ENCODE data around the gene ELOVL5.
A peak's percentile ranks its signal among the peaks of the same experiment; 100 is the strongest.
"Not testable (repeated sequence)": the region's sequence is repeated elsewhere in the genome, so short reads cannot be mapped to it uniquely, and the experiment has no call there.

Gene ELOVL5

DNA sequence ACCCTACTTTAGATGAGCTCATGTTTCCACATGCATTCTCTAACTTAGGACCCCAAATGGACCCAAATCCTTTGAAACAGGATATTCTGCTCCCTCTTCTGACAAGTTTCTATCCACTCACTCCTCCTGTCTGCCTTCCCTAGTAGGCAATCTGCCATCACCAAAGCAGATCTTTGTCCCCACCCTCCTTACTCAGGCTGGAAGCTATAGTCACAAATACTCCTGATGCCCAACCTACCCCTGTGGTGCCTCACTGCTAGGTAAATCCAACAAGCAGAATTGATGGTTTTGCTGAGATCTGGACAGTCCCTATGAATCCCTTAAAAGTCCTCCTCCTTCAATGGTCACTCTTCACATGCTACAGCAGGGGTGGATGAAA, 21.7 kb downstream of the ELOVL5 start:
- no peak for DNase-seq

GRCh38 chr6:53326372-53327016, 22.3 kb downstream of the ELOVL5 start:
- no peak for DNase-seq

- no peak for DNase-seq
Observed at GRCh38 chr6:53325785-53326184, 23.0 kb downstream of the ELOVL5 start.

GRCh38 chr6:53322188-53323029, 26.3 kb downstream of the ELOVL5 start:
- DNase-seq: no peak

- DNase-seq: peak in 1 of 2 experiments; percentile 27
Observed at GRCh38 chr6:53321701-53322100, 27.0 kb downstream of the ELOVL5 start.

GRCh38 chr6:53320964-53321363, 27.8 kb downstream of the ELOVL5 start:
- no peak for DNase-seq

DNA sequence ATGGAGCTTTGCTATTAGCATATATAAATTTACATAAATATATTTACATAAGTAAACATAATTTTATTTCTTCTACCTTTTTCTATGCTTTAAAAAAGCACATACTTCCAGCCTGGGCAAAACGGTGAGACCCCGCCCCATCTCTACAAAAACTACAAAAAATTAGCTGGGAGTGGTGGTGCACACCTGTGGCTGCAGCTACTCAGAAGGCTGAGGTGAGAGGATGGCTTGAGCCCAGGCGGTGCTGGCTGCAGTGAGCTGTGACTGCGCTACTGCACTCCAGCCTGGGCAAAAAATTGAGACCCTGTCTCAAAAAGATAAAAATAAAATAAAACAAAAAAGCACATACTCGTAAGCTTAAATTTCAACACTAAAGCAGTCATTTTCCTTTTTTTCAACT, 30.3 kb downstream of the ELOVL5 start:
- no peak for DNase-seq

DNA sequence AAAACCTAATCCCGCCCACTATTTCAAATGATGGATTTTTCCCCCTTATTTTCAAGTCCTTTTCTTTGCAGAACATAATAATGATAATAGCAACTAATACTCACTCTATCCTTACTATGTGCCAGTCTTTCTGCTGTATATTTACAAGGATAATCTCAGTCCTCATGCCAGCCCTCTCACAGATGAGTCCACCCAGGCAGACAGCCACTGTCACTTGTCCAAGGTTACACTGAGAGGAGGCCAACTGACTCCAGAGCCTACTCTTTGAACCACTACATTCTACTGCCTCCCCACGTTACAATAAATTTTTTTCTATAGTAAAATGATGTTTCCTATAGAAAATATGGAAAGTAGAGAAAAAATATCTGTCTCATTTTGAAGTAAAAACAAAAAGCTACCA, 30.9 kb downstream of the ELOVL5 start:
- no peak for DNase-seq

GRCh38 chr6:53317299-53317698, 31.5 kb downstream of the ELOVL5 start:
- DNase-seq: not testable (repeated sequence)

GRCh38 chr6:53316142-53316541, 32.6 kb downstream of the ELOVL5 start:
- DNase-seq: no peak

DNA sequence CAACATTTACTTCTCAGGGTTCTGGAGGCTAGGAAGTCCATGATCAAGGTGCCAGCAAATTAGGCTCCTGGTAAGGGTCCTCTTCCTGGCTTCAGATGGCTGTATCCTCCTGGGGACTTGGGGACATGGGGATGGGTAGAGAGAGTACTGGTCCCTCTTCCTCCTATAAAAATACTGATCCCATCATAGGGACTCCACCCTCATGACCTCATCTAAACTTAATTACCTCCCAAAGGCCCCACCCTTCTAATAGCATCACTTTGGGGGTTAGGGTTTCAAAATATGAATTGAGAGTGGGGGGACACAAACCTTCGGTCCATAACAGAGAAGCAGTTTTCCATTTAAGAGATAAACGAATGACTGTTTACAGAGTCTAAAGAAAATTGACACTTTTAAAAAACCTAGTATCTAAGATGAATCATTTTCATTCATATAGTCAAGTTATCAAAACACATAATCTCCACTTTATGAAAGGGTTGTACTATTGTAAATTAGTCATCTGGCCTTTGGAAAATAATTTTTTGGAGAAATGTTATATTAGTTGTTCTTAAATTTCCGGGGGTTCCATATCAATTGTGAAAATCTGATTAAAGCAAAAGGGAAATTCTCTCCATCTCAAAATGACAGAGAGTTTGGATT, 33.5 kb downstream of the ELOVL5 start:
- no peak for DNase-seq

- DNase-seq: no peak
Observed at GRCh38 chr6:53313784-53314400, 34.9 kb downstream of the ELOVL5 start.

DNA sequence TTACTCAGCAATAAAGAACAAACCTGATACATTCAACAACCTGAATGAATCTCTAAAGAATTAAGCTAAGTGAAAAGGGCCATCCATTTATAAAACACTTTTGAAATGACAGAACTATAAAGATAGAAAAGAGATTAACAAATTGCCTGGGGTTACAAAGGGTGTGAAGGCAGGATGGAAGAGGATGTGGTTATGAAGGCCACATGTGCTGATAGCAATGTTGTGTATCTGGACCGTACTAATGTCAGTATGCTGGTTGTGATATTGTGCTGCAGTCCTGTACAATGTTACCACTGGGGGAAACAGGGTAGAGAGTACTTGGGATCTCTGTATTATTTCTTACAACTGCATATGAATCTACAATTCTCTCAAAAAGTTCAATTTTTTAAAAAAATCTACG, 36.4 kb downstream of the ELOVL5 start:
- no peak for DNase-seq

DNA sequence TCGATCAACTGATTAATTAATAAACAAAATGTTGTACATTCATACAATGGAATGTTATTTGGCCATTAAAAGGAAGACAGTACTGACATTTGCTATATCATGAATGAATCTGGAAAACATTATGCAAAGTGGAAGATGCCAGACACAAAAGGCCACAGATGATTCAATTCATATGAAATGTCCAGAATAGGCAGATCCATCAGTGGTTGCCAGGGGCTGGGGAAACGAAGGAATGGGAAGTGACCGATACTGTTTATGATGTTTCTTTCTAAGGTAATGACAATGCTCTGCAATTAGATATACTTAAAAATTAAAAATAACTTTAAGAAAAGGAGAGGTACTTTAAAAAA, 37.2 kb downstream of the ELOVL5 start:
- DNase-seq: no peak

DNA sequence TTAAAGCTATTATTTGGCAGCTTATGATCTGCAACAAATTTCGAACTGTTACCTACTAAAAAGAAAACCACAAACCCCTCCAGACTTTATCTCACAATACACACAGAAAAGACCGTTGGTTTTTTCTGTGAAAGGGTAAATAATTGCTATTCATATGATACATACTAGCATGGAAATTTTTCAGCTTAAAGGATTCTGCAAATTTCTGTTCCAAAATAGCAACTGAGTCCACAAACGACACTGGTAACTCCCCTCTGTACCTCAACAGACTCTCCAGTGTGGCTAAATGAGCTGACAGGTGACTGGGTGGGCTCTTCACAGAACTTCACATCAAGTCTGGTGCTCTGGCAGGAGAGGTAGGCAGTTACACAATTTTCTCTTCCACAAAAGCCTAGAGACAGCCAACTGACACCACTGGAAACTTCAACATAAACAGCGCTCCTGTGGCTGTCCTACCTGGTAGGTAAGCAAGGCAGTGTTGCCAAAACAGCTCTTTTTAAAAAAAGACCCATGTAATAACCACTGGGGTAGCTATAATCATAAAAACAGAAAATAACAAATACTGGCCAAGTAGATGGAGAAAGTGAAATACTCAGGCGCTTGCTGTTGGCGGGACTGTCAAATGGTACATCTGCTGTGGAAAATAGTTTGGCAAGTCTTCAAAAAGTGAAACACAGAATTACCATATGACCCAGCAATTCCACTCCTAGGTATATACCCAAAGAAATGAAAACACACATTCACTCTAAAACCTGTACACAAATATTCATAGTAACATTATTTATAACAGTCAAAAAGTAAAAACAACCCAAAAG, 37.8 kb downstream of the ELOVL5 start:
- DNase-seq: no peak

GRCh38 chr6:53309901-53310300, 38.8 kb downstream of the ELOVL5 start:
- no peak for DNase-seq

- peak; percentile 41 to 77 for DNase-seq
Observed at GRCh38 chr6:53309059-53309900, 39.5 kb downstream of the ELOVL5 start.

DNA sequence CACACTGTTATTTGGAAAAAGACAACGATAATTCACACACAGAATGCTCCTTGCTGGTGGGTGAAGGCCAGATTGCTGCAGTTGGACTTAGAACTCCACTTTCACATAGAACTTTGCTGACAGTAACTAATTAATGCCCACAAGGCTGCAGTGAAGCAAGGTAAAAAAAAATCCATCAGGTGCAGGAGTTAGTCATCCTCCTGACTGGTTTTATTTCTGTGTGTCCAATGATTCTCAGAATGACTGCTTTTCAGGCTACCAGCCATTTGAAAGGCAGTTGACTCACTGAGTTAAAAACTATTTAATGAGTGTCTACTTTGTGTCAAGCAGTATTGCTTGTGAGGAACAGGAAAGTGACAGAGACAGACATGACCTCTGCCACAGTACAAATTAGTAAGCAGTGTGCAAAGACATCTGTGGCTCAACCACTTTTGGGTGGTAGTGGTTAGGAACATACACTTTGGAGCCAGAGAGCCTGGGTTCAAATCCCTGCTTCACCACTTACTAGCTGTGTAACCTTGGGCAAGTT, 41.9 kb downstream of the ELOVL5 start:
- no peak for DNase-seq

GRCh38 chr6:53306217-53306616, 42.5 kb downstream of the ELOVL5 start:
- DNase-seq: not testable (repeated sequence)

DNA sequence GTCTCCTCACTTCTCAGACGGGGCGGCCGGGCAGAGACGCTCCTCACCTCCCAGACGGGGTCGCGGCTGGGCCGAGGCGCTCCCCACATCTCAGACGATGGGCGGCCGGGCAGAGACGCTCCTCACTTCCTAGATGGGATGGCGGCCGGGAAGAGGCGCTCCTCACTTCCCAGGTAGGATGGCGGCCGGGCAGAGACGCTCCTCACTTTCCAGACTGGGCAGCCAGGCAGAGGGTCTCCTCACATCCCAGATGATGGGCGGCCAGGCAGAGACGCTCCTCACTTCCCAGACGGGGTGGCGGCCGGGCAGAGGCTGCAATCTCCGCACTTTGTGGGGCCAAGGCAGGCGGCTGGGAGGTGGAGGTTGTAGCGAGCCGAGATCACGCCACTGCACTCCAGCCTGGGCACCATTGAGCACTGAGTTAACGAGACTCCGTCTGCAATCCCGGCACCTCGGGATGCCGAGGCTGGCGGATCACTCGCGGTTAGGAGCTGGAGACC, 43.2 kb downstream of the ELOVL5 start:
- not testable (repeated sequence) for DNase-seq

DNA sequence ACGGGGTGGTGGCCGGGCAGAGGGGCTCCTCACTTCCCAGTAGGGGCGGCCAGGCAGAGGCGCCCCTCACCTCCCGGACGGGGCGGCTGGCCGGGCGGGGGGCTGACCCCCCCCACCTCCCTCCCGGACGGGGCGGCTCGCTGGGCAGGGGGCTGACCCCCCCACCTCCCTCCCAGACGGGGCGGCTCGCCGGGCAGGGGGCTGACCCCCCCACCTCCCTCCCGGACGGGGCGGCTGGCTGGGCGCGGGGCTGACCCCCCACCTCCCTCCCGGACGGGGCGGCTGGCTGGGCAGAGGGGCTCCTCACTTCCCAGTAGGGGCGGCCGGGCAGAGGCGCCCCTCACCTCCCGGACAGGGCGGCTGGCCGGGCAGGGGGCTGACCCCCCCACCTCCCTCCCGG, 43.8 kb downstream of the ELOVL5 start:
- not testable (repeated sequence) for DNase-seq

Measured in NCI-H2081 (cell line).